SK-N-MC (cell line): ENCODE data around the gene RPS3.

ENCODE experiments used
- EZH2 ChIP-seq: fragments of 200-600 bp; sonication (generic); IDR thresholded peaks from one replicate; pipeline ENCODE4 v1.6.1; 2017; ENCODE audit warnings: antibody characterized with exemption
- FOXP2 ChIP-seq: optimal IDR thresholded peaks from 2 replicates; pipeline ENCODE3; 2011; ENCODE audit warnings: mild to moderate bottlenecking, moderate library complexity; ENCODE audit not compliant: insufficient read depth; ENCODE audit errors: extremely low read length, control extremely low read depth
- POLR2AphosphoS5 ChIP-seq: IDR thresholded peaks from 2 replicates; pipeline ENCODE4 v1.6.1; 2012; ENCODE audit warnings: mild to moderate bottlenecking, low read depth, low read length, borderline replicate concordance

DNA sequence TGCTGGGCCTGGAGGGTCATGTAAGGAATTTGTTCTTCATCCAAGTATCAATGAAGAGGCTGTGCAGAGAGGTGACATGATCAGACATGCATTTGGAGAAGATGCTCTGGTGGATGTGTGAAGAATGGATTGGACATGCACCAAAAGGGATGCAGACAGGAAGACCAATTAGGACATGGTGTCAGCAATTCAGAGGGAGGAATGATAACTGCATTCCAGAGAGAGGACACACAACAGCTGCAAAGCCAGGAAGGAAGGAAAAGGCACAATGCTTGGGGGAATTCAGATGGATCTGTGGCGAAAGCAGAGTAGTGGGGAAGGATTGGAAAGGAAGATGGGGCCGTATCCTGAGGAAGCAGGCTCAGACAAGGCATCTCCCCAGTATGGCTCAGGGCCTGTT lies 42.7 kb upstream of the RPS3 start:
- TF ChIP-seq EZH2, result no peak
- TF ChIP-seq POLR2AphosphoS5, result no peak
- no peak for TF ChIP-seq FOXP2
